HepG2 (cell line): ENCODE measurements around the gene LAMA1.

Source experiments
- FOXM1 ChIP-seq: sonication (generic); formaldehyde crosslinking; IDR thresholded peaks from 2 replicates; pipeline ENCODE4 v1.5.0; 2020; ENCODE audit warnings: missing genetic modification reagents
- HOXA9 ChIP-seq: sonication (generic); formaldehyde crosslinking; IDR thresholded peaks from 2 replicates; pipeline ENCODE4 v1.8.1; 2022; ENCODE audit warnings: missing genetic modification reagents, mild to moderate bottlenecking, moderate library complexity, borderline replicate concordance
- NR2F6 ChIP-seq, 2 experiments: IDR thresholded peaks; 2 replicates each; pipeline ENCODE4 v1.6.1; 2016; ENCODE audit warnings: antibody characterized with exemption in 1 of 2, mild to moderate bottlenecking in 1 of 2
- ZNF274 ChIP-seq: sonication (generic); formaldehyde crosslinking; IDR thresholded peaks from 2 replicates; pipeline ENCODE4 v1.5.1; 2020; ENCODE audit warnings: mild to moderate bottlenecking, missing genetic modification reagents
- ZNF430 ChIP-seq: sonication (generic); formaldehyde crosslinking; IDR thresholded peaks from 2 replicates; pipeline ENCODE4 v1.9.0; 2021; ENCODE audit warnings: mild to moderate bottlenecking, missing genetic modification reagents
- ZNF816 ChIP-seq: sonication (generic); formaldehyde crosslinking; IDR thresholded peaks from 2 replicates; pipeline ENCODE4 v1.8.0; 2022; ENCODE audit warnings: missing genetic modification reagents, mild to moderate bottlenecking, borderline replicate concordance
- TF ChIP-seq, protein P1 (sequence below): IDR thresholded peaks from 2 replicates; pipeline ENCODE4 v1.6.1; 2012; ENCODE audit warnings: inconsistent platforms
- TF ChIP-seq, protein P2 (sequence below): sonication (generic); formaldehyde crosslinking; IDR thresholded peaks from 2 replicates; pipeline ENCODE4 v1.4.0; 2020; ENCODE audit warnings: mild to moderate bottlenecking, missing genetic modification reagents
- TF ChIP-seq, protein P3 (sequence below): sonication (generic); formaldehyde crosslinking; IDR thresholded peaks from 2 replicates; pipeline ENCODE4 v1.5.0; 2020; ENCODE audit warnings: mild to moderate bottlenecking, missing genetic modification reagents, moderate library complexity
- TF ChIP-seq, protein P4 (sequence below): sonication (generic); formaldehyde crosslinking; IDR thresholded peaks from 2 replicates; pipeline ENCODE4 v1.8.1; 2023; ENCODE audit warnings: mild to moderate bottlenecking, missing genetic modification reagents

- TF ChIP-seq ZNF274 (CRISPR knock-in tag) (no peak), HOXA9 (CRISPR knock-in tag) (no peak), FOXM1 (CRISPR knock-in tag) (no peak), NR2F6 (IDR thresholded peaks at IDR 0.05) (no peak), NR2F6 (CRISPR knock-in tag; IDR thresholded peaks at IDR 0.05) (no peak), ZNF430 (no peak), ZNF816 (CRISPR knock-in tag) (no peak)
- TF ChIP-seq, protein P1, sequence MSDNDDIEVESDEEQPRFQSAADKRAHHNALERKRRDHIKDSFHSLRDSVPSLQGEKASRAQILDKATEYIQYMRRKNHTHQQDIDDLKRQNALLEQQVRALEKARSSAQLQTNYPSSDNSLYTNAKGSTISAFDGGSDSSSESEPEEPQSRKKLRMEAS, result no peak
- TF ChIP-seq, protein P2, sequence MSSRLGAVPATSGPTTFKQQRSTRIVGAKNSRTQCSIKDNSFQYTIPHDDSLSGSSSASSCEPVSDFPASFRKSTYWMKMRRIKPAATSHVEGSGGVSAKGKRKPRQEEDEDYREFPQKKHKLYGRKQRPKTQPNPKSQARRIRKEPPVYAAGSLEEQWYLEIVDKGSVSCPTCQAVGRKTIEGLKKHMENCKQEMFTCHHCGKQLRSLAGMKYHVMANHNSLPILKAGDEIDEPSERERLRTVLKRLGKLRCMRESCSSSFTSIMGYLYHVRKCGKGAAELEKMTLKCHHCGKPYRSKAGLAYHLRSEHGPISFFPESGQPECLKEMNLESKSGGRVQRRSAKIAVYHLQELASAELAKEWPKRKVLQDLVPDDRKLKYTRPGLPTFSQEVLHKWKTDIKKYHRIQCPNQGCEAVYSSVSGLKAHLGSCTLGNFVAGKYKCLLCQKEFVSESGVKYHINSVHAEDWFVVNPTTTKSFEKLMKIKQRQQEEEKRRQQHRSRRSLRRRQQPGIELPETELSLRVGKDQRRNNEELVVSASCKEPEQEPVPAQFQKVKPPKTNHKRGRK (CRISPR knock-in tag), result no peak
- TF ChIP-seq, protein P3, sequence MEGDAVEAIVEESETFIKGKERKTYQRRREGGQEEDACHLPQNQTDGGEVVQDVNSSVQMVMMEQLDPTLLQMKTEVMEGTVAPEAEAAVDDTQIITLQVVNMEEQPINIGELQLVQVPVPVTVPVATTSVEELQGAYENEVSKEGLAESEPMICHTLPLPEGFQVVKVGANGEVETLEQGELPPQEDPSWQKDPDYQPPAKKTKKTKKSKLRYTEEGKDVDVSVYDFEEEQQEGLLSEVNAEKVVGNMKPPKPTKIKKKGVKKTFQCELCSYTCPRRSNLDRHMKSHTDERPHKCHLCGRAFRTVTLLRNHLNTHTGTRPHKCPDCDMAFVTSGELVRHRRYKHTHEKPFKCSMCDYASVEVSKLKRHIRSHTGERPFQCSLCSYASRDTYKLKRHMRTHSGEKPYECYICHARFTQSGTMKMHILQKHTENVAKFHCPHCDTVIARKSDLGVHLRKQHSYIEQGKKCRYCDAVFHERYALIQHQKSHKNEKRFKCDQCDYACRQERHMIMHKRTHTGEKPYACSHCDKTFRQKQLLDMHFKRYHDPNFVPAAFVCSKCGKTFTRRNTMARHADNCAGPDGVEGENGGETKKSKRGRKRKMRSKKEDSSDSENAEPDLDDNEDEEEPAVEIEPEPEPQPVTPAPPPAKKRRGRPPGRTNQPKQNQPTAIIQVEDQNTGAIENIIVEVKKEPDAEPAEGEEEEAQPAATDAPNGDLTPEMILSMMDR, result no peak
- TF ChIP-seq, protein P4, sequence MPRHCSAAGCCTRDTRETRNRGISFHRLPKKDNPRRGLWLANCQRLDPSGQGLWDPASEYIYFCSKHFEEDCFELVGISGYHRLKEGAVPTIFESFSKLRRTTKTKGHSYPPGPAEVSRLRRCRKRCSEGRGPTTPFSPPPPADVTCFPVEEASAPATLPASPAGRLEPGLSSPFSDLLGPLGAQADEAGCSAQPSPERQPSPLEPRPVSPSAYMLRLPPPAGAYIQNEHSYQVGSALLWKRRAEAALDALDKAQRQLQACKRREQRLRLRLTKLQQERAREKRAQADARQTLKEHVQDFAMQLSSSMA (CRISPR knock-in tag), result no peak
Measured at GRCh38 chr18:6960656-6961055, 156.9 kb downstream of the LAMA1 start.
